ENCODE data around the gene WNT5B.

The WNT5B gene

GRCh38 chr12:1591543-1591942 lies 37.5 kb upstream of the WNT5B start:
- peaks cover 0 to 16% (median 0%) of the 10 kb centered on the region in 3 experiments for H3K27me3 ChIP-seq (ENCODE audit: control insufficient read depth in 3 of 3, insufficient read depth in 3 of 3, low read depth in 1 of 3, low read length in 3 of 3)
- H3K9me3 ChIP-seq (replicated peaks in 1 of 2; ENCODE audit: control insufficient read depth in 2 of 2, insufficient read depth in 1 of 2, low read depth in 1 of 2, low read length in 2 of 2): no peaks in the 10 kb centered on the region
- H3K23ac ChIP-seq (ENCODE audit: low read depth, low read length, poor library complexity): no peak overlapping the region
- peak overlapping the region; percentile 48 for H3K4me2 ChIP-seq (ENCODE audit: insufficient read depth, low read length, poor library complexity, severe bottlenecking)
- H3K27ac ChIP-seq (replicated peaks; ENCODE audit: low read length): peak overlapping the region; percentile 59
- DNase-seq (ENCODE audit: low spot score): no peak
- H3K4me3 ChIP-seq (ENCODE audit: low read length in 2 of 2): peak overlapping the region; percentile 24 to 77
- no peak overlapping the region for H2AK5ac ChIP-seq (ENCODE audit: low read depth, low read length)
- H3K9ac ChIP-seq (ENCODE audit: low read depth, low read length, poor library complexity): no peak overlapping the region
- H2BK120ac ChIP-seq (ENCODE audit: low read depth, low read length): no peak overlapping the region
- no peak overlapping the region for H3K14ac ChIP-seq (ENCODE audit: low read length)
- H2AFZ ChIP-seq (ENCODE audit: low read length): no peak overlapping the region
- H3K79me1 ChIP-seq (ENCODE audit: low read depth, low read length): peaks cover 6% of the 10 kb centered on the region
- H3K18ac ChIP-seq (ENCODE audit: low read length): no peak overlapping the region
- no peak overlapping the region for H4K8ac ChIP-seq (ENCODE audit: low read depth, low read length)
- peaks cover 19 to 63% of the 10 kb centered on the region in 2 donors for H3K4me1 ChIP-seq (ENCODE audit: control insufficient read depth in 2 of 2, insufficient read depth in 1 of 2, low read depth in 1 of 2, low read length in 2 of 2)
- no CpG with 5 or more reads among the region's 4 CpGs for WGBS, 2 donors (ENCODE audit: extremely low coverage in 2 of 2, insufficient read length in 2 of 2, insufficient replicate concordance in 1 of 2)
- no peak overlapping the region for H3K4ac ChIP-seq (ENCODE audit: low read length)
- H2BK15ac ChIP-seq (ENCODE audit: low read length): no peak overlapping the region
- peaks cover under 1 to 8% of the 10 kb centered on the region in 2 donors for H3K36me3 ChIP-seq (replicated peaks in 1 of 2; ENCODE audit: control insufficient read depth in 2 of 2, insufficient read depth in 2 of 2, low read length in 2 of 2)
- no peak overlapping the region for H2BK12ac ChIP-seq (ENCODE audit: low read length)
- H2BK5ac ChIP-seq (ENCODE audit: low read length): no peak overlapping the region
- no peak overlapping the region for H4K91ac ChIP-seq (ENCODE audit: low read depth, low read length, poor library complexity)

- peak; percentile 59 for DNase-seq (ENCODE audit: low spot score)
- Histone ChIP-seq H2BK120ac (ENCODE audit: low read depth, low read length) (peak overlapping the region; percentile 48), H3K9me3 (replicated peaks in 1 of 2; ENCODE audit: control insufficient read depth in 2 of 2, insufficient read depth in 1 of 2, low read depth in 1 of 2, low read length in 2 of 2) (no peaks in the 10 kb centered on the region), H3K79me1 (ENCODE audit: low read depth, low read length) (peaks cover 8% of the 10 kb centered on the region), H3K27me3 (ENCODE audit: control insufficient read depth in 3 of 3, insufficient read depth in 3 of 3, low read depth in 1 of 3, low read length in 3 of 3) (peaks cover 0 to 19% (median 0%) of the 10 kb centered on the region in 3 experiments), H4K91ac (ENCODE audit: low read depth, low read length, poor library complexity) (no peak overlapping the region), H4K8ac (ENCODE audit: low read depth, low read length) (peak overlapping the region; percentile 92), H3K14ac (ENCODE audit: low read length) (peak overlapping the region; percentile 65), H3K4me1 (ENCODE audit: control insufficient read depth in 2 of 2, insufficient read depth in 1 of 2, low read depth in 1 of 2, low read length in 2 of 2) (peaks cover 17 to 60% of the 10 kb centered on the region in 2 donors), H3K4me2 (ENCODE audit: insufficient read depth, low read length, poor library complexity, severe bottlenecking) (peak overlapping the region; percentile 90), H2BK5ac (ENCODE audit: low read length) (peak overlapping the region; percentile 95), H2AFZ (ENCODE audit: low read length) (no peak overlapping the region), H3K4me3 (ENCODE audit: low read length in 2 of 2) (peak overlapping the region; percentile 81 to 93), H3K23ac (ENCODE audit: low read depth, low read length, poor library complexity) (peak overlapping the region; percentile 94), H3K27ac (replicated peaks; ENCODE audit: low read length) (peak overlapping the region; percentile 88), H2AK5ac (ENCODE audit: low read depth, low read length) (peak overlapping the region; percentile 92), H3K4ac (ENCODE audit: low read length) (peak overlapping the region; percentile 43), H2BK12ac (ENCODE audit: low read length) (peak overlapping the region; percentile 87), H3K36me3 (replicated peaks in 1 of 2; ENCODE audit: control insufficient read depth in 2 of 2, insufficient read depth in 2 of 2, low read length in 2 of 2) (peaks cover 0 to 8% of the 10 kb centered on the region in 2 donors), H3K18ac (ENCODE audit: low read length) (peak overlapping the region; percentile 60), H2BK15ac (ENCODE audit: low read length) (peak overlapping the region; percentile 84), H3K9ac (ENCODE audit: low read depth, low read length, poor library complexity) (peak overlapping the region; percentile 100)
- no CpG with 5 or more reads among the region's 27 CpGs for WGBS, 2 donors (ENCODE audit: extremely low coverage in 2 of 2, insufficient read length in 2 of 2, insufficient replicate concordance in 1 of 2)
These were observed 36.4 kb upstream of the WNT5B start for GRCh38 chr12:1592444-1593173.

- Histone ChIP-seq H2BK15ac (ENCODE audit: low read length) (peak overlapping the region; percentile 84), H4K8ac (ENCODE audit: low read depth, low read length) (peak overlapping the region; percentile 92), H3K4me1 (ENCODE audit: control insufficient read depth in 2 of 2, insufficient read depth in 1 of 2, low read depth in 1 of 2, low read length in 2 of 2) (peaks cover 15 to 53% of the 10 kb centered on the region in 2 donors), H3K18ac (ENCODE audit: low read length) (peak overlapping the region; percentile 60), H4K91ac (ENCODE audit: low read depth, low read length, poor library complexity) (peak overlapping the region; percentile 79), H3K36me3 (replicated peaks in 1 of 2; ENCODE audit: control insufficient read depth in 2 of 2, insufficient read depth in 2 of 2, low read length in 2 of 2) (peaks cover 0 to 8% of the 10 kb centered on the region in 2 donors), H3K4me2 (ENCODE audit: insufficient read depth, low read length, poor library complexity, severe bottlenecking) (peak overlapping the region; percentile 90), H2BK12ac (ENCODE audit: low read length) (peak overlapping the region; percentile 87), H3K27me3 (ENCODE audit: control insufficient read depth in 3 of 3, insufficient read depth in 3 of 3, low read depth in 1 of 3, low read length in 3 of 3) (peaks cover 0 to 26% (median 0%) of the 10 kb centered on the region in 3 experiments), H2BK5ac (ENCODE audit: low read length) (peak overlapping the region; percentile 95), H3K9me3 (replicated peaks in 1 of 2; ENCODE audit: control insufficient read depth in 2 of 2, insufficient read depth in 1 of 2, low read depth in 1 of 2, low read length in 2 of 2) (no peaks in the 10 kb centered on the region), H3K14ac (ENCODE audit: low read length) (peak overlapping the region; percentile 65), H3K79me1 (ENCODE audit: low read depth, low read length) (peaks cover 8% of the 10 kb centered on the region), H3K23ac (ENCODE audit: low read depth, low read length, poor library complexity) (peak overlapping the region; percentile 94), H3K4ac (ENCODE audit: low read length) (peak overlapping the region; percentile 79), H3K27ac (replicated peaks; ENCODE audit: low read length) (peak overlapping the region; percentile 88), H3K9ac (ENCODE audit: low read depth, low read length, poor library complexity) (peak overlapping the region; percentile 100), H2AK5ac (ENCODE audit: low read depth, low read length) (peak overlapping the region; percentile 92), H2AFZ (ENCODE audit: low read length) (peak overlapping the region; percentile 96), H3K4me3 (ENCODE audit: low read length in 2 of 2) (peak overlapping the region; percentile 81 to 93), H2BK120ac (ENCODE audit: low read depth, low read length) (no peak overlapping the region)
- no peak for DNase-seq (ENCODE audit: low spot score)
- WGBS, 2 donors (ENCODE audit: extremely low coverage in 2 of 2, insufficient read length in 2 of 2, insufficient replicate concordance in 1 of 2): no CpG with 5 or more reads among the region's 56 CpGs
These were observed 35.6 kb upstream of the WNT5B start for GRCh38 chr12:1593174-1594005.

- H3K27me3 ChIP-seq (ENCODE audit: control insufficient read depth in 3 of 3, insufficient read depth in 3 of 3, low read depth in 1 of 3, low read length in 3 of 3): peaks cover 0 to 32% (median 0%) of the 10 kb centered on the region in 3 experiments
These were observed 35.1 kb upstream of the WNT5B start for GRCh38 chr12:1594006-1594260.

More at GRCh38 chr12:1594006-1594260, 35.1 kb upstream of the WNT5B start:
- Histone ChIP-seq H4K8ac (ENCODE audit: low read depth, low read length) (no peak overlapping the region), H2AFZ (ENCODE audit: low read length) (peak overlapping the region; percentile 96), H3K4me3 (ENCODE audit: low read length in 2 of 2) (peak overlapping the region; percentile 81 to 93), H2BK15ac (ENCODE audit: low read length) (no peak overlapping the region), H3K23ac (ENCODE audit: low read depth, low read length, poor library complexity) (peak overlapping the region; percentile 94), H3K4me1 (ENCODE audit: control insufficient read depth in 2 of 2, insufficient read depth in 1 of 2, low read depth in 1 of 2, low read length in 2 of 2) (peaks cover 10 to 50% of the 10 kb centered on the region in 2 donors), H3K4ac (ENCODE audit: low read length) (no peak overlapping the region), H2AK5ac (ENCODE audit: low read depth, low read length) (peak overlapping the region; percentile 92), H3K36me3 (replicated peaks in 1 of 2; ENCODE audit: control insufficient read depth in 2 of 2, insufficient read depth in 2 of 2, low read length in 2 of 2) (peaks cover 0 to 6% of the 10 kb centered on the region in 2 donors), H3K79me1 (ENCODE audit: low read depth, low read length) (peaks cover 8% of the 10 kb centered on the region), H3K9ac (ENCODE audit: low read depth, low read length, poor library complexity) (peak overlapping the region; percentile 100), H3K4me2 (ENCODE audit: insufficient read depth, low read length, poor library complexity, severe bottlenecking) (peak overlapping the region; percentile 90), H3K27ac (replicated peaks; ENCODE audit: low read length) (peak overlapping the region; percentile 88), H2BK120ac (ENCODE audit: low read depth, low read length) (no peak overlapping the region), H3K9me3 (replicated peaks in 1 of 2; ENCODE audit: control insufficient read depth in 2 of 2, insufficient read depth in 1 of 2, low read depth in 1 of 2, low read length in 2 of 2) (no peaks in the 10 kb centered on the region), H2BK5ac (ENCODE audit: low read length) (peak overlapping the region; percentile 95), H2BK12ac (ENCODE audit: low read length) (no peak overlapping the region), H3K18ac (ENCODE audit: low read length) (peak overlapping the region; percentile 92), H4K91ac (ENCODE audit: low read depth, low read length, poor library complexity) (peak overlapping the region; percentile 79), H3K14ac (ENCODE audit: low read length) (peak overlapping the region; percentile 65)
- no peak for DNase-seq (ENCODE audit: low spot score)
- no CpG with 5 or more reads among the region's 34 CpGs for WGBS, 2 donors (ENCODE audit: extremely low coverage in 2 of 2, insufficient read length in 2 of 2, insufficient replicate concordance in 1 of 2)

Data from neuronal stem cell (in vitro differentiated cells).